ENCODE data around the gene MTUS2. TPM values are rescaled to one million over a fixed set of nuclear protein-coding genes. Genes with fewer than 3 reads are reported as not detected.

The MTUS2 gene
- total RNA-seq, 1 experiment from 2014 or later: 0.35 TPM

GRCh38 chr13:29483623-29484022 lies 663.5 kb downstream of the MTUS2 start:
- Histone ChIP-seq H3K4ac (ENCODE audit: low read depth, low read length) (no peak overlapping the region), H3K23ac (ENCODE audit: insufficient read length, low read depth, low read length) (no peak overlapping the region), H2BK20ac (ENCODE audit: low read depth, low read length, poor library complexity, severe bottlenecking) (no peak overlapping the region), H4K20me1 (ENCODE audit: control insufficient read depth, insufficient read depth, insufficient read length) (no peaks in the 10 kb centered on the region), H3K23me2 (ENCODE audit: insufficient read length, low read depth, low read length, poor library complexity, severe bottlenecking) (no peaks in the 10 kb centered on the region), H3K56ac (ENCODE audit: insufficient read length, low read depth, low read length) (no peak overlapping the region), H3T11ph (ENCODE audit: low read length) (no peak overlapping the region), H3K4me2 (ENCODE audit: insufficient read depth, insufficient read length, low read length) (no peak overlapping the region), H3K27ac (ENCODE audit: insufficient read length, low read depth, low read length) (no peak overlapping the region), H3K27me3 (ENCODE audit: insufficient read depth, low read length) (no peaks in the 10 kb centered on the region), H3K18ac (ENCODE audit: insufficient read length, low read depth, low read length) (no peak overlapping the region), H3K9ac (ENCODE audit: extremely low read depth, insufficient read length, low read length) (no peak overlapping the region), H2AFZ (ENCODE audit: low read length) (no peak overlapping the region), H2AK5ac (ENCODE audit: insufficient read length, low read length) (no peak overlapping the region), H2BK120ac (ENCODE audit: low read depth, low read length, poor library complexity, severe bottlenecking) (no peak overlapping the region), H4K91ac (ENCODE audit: insufficient read length, low read depth, low read length) (no peak overlapping the region), H2BK5ac (ENCODE audit: insufficient read length, low read length) (no peak overlapping the region), H3K79me1 (ENCODE audit: insufficient read depth, low read depth, low read length, poor library complexity, severe bottlenecking) (no peaks in the 10 kb centered on the region), H3K9me3 (ENCODE audit: control insufficient read depth, low read depth, low read length) (no peaks in the 10 kb centered on the region), H3K4me1 (ENCODE audit: insufficient read depth, low read length) (peaks cover 11% of the 10 kb centered on the region; the same call in 1 of the 2 replicates), H2BK15ac (ENCODE audit: low read depth, low read length) (no peak overlapping the region), H3K14ac (ENCODE audit: insufficient read depth, low read length) (no peak overlapping the region), H2BK12ac (ENCODE audit: insufficient read length, low read depth, low read length) (no peak overlapping the region), H3K79me2 (ENCODE audit: insufficient read depth, low read length) (no peaks in the 10 kb centered on the region), H4K5ac (ENCODE audit: insufficient read length, low read depth, low read length) (no peak overlapping the region), H4K8ac (replicated peaks; ENCODE audit: insufficient read length, low read depth, low read length) (no peak overlapping the region)
- H3K27me3 Mint-ChIP-seq (ENCODE audit: low read depth): no peaks in the 10 kb centered on the region
- no peak for DNase-seq
- no peak overlapping the region for H3K4me3 Mint-ChIP-seq
- H3K4me1 Mint-ChIP-seq: peaks cover 38 to 41% of the 10 kb centered on the region in 2 experiments
- no peak for TF ChIP-seq CTCF (conservative IDR thresholded peaks at IDR 0.05)
- H3K9me3 Mint-ChIP-seq: no peaks in the 10 kb centered on the region
- no peaks in the 10 kb centered on the region; a peak in 1 of 7 replicates for H3K36me3 Mint-ChIP-seq (ENCODE audit: insufficient read depth in 1 of 3, low read depth in 3 of 3)
- peak overlapping the region in 2 of 3 experiments; percentile 67 to 88; a peak in 2 of 7 replicates for H3K27ac Mint-ChIP-seq
- WGBS (ENCODE audit: extremely low coverage, insufficient read length, low lambda C conversion rate): no CpG with 5 or more reads among the region's 4 CpGs

Data from H9 (cell line).